GM13977 (cell line): Measurements from ENCODE around the gene MALRD1.

Experiments used
- DNase-seq: peaks from one replicate; pipeline ENCODE4 v3.0.0; 2012; ENCODE audit warnings: low spot score
- CTCF ChIP-seq: IDR thresholded peaks from 2 replicates; pipeline ENCODE4 v1.5.1; 2012; ENCODE audit warnings: mild to moderate bottlenecking, control low read depth; ENCODE audit not compliant: insufficient read depth; ENCODE audit errors: extremely low read depth, missing control alignments
- in situ Hi-C: fragments of 300-500 bp; cut with MboI; formaldehyde crosslinking; loops from one replicate; pipeline ENCODE4 v1.12.0; 2022; ENCODE audit warnings: low sequenced_read_pairs, low pct_unique_long_range_greater_than_20kb, mixed read lengths, inconsistent platforms; ENCODE audit not compliant: unreplicated experiment

Gene MALRD1

DNA sequence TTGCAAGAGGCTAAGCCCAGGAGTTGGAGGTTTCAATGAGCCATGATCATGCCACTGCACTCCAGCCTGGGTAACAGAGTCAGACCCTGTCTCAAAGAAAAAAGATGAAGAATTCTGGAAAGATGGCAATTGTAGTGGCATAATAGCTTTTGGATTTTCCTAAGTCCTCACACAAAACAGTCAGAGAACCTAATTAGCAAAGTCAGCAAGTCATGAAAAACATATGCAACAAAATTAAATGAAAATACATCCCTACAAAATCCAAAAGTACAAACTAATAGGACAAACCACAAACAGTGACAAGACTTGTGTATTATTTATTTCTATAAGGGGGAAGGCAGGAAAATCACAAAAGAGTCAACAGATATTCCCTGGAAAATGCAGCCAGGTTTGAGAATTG, 405.4 kb downstream of the MALRD1 start:
- no peak for TF ChIP-seq CTCF
- DNase-seq = no peak
- in situ Hi-C loops = no loop called here

GRCh38 chr10:19461588-19461987, 413.0 kb downstream of the MALRD1 start:
- no peak for TF ChIP-seq CTCF
- in situ Hi-C loops = no loop called here
- DNase-seq = no peak

DNA sequence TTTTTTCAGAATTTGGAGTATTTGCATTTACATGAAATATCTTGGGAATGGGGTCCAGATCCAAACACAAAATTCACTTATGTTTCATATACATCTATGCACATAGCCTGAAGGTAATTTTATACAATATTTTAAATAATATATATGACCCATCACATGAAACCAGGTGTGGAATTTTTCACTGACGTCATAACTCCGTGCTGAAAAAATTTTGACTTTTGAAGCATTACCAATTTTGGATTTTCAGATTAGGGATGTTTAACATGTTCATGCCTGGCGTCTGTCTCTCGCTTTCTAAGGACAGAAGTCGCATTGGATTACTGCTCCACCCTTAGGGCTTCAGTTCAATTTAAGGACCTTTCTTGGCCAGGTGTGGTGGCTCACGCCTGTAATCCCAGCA, 418.1 kb downstream of the MALRD1 start:
- no peak for DNase-seq
- in situ Hi-C loops = no loop called here
- no peak for TF ChIP-seq CTCF

DNA sequence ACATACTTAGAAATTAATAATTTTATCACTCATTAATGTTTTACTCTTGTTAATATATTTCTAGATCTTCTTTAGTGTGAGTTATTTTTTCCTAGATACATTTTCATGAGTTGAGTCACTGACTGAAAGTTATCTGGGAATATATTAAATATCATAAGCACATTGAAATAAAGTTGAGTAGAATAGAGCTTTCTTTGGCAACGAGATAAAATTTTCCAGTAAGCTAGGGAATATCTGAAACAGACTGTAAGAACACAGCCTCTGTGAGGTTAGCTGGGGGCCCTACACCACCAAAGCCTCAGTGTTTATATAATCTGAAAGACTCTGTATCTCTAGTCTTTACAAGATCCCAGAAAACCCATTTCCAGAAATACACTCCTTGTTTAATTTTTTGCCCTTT, 419.8 kb downstream of the MALRD1 start:
- no peak for TF ChIP-seq CTCF
- in situ Hi-C loops = no loop called here
- DNase-seq = no peak

- in situ Hi-C loops = no loop called here
- no peak for DNase-seq
- TF ChIP-seq CTCF = no peak
Observed at GRCh38 chr10:19469521-19469920, 420.9 kb downstream of the MALRD1 start.

DNA sequence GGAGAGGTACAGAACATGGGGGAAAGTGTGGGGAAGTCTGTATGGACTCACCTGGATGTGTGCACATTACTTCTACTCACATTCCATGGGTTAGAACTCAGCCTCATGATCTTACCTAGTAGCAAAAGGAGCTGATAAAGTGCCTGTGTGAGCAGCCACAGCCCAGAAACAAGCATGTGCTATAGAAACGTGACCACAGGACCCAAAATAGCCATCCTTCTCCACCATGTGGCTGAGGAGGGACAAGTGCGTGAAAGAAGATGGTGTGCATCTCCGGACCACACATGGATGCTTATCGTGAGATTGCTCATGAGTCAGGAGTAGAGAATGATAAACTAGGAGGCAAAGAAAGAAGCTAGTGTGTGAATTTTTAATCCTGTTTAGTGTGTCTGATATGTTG, 431.3 kb downstream of the MALRD1 start:
- in situ Hi-C loops = no loop called here
- no peak for TF ChIP-seq CTCF
- no peak for DNase-seq

DNA sequence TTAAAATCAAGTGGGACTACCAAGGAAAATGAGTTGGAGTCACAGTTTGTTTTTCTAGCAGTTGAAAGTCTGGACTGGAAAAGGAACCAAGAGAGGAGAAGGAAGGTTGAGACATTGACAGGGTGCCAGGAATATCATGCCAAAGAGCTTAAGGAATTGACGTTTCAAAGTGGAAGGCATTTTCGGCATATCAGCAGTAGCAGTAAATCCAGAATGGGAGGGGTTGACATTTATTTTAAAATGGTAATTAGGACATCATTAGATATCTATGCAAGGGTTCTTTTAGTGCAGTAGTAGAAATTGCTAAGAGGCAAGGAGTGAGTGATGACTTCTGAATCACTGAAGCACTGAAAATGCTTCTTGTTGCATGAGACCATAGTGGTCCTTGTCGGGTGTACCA, 431.8 kb downstream of the MALRD1 start:
- no peak for DNase-seq
- TF ChIP-seq CTCF = no peak
- in situ Hi-C loops = no loop called here
